SK-N-SH (cell line): ENCODE measurements around the gene ZBTB22. TPM values are rescaled to one million over a fixed set of nuclear protein-coding genes. Genes with fewer than 3 reads are reported as not detected.

ENCODE experiments used
- CTCF ChIA-PET: fragments of 300-600, 350-600 bp; formaldehyde crosslinking; extraction: SDS; loops from one replicate; lab custom pipeline; 2021; lab: Yijun Ruan, JAX
- POLR2A ChIA-PET: fragments of 350-600 bp; sonication (Branson Sonifier 250); formaldehyde crosslinking; extraction: SDS; loops from one replicate; lab custom pipeline; 2020; ENCODE audit warnings: antibody characterized with exemption, inconsistent platforms; lab: Yijun Ruan, JAX
- DNase-seq: peaks from one replicate; pipeline ENCODE4 v3.0.0; 2012
- H2AFZ ChIP-seq: fragments of 200-600 bp; sonication (generic); 2 replicates; pipeline ENCODE4 v1.8.1; 2016; ENCODE audit warnings: antibody characterized with exemption, mild to moderate bottlenecking, low read depth
- H3F3A ChIP-seq: fragments of 200-600 bp; sonication (generic); replicated peaks from 2 replicates; pipeline ENCODE3; 2016; ENCODE audit warnings: antibody characterized with exemption, mild to moderate bottlenecking; ENCODE audit not compliant: insufficient read depth
- H3K27ac ChIP-seq, 2 experiments: fragments of 200-500 bp in 1 of 2; fragments of 200-600 bp in 1 of 2; sonication (Bioruptor generic) in 1 of 2; sonication (generic), shearing (Covaris generic) in 1 of 2; 2 replicates each; pipeline versions ENCODE4 v1.5.1 to v1.6.1; 2014 to 2016; ENCODE audit warnings: low read depth in 2 of 2, inconsistent platforms in 1 of 2, low read length in 1 of 2, mild to moderate bottlenecking in 1 of 2, mixed read lengths in 1 of 2
- H3K27me3 ChIP-seq: fragments of 200-600 bp; sonication (generic), shearing (Covaris generic); 2 replicates; pipeline ENCODE4 v1.6.1; 2016; ENCODE audit warnings: mixed run types; ENCODE audit not compliant: insufficient read depth
- H3K36me3 ChIP-seq, 2 experiments: fragments of 200-500 bp in 1 of 2; fragments of 200-600 bp in 1 of 2; sonication (Bioruptor generic) in 1 of 2; sonication (generic) in 1 of 2; replicated peaks in 1 of 2; 2 replicates each; pipeline versions ENCODE3 to v1.5.1; 2014 to 2016; ENCODE audit warnings: low read length in 1 of 2, mild to moderate bottlenecking in 1 of 2; ENCODE audit not compliant: insufficient read depth in 2 of 2, control insufficient read depth in 1 of 2
- H3K4me1 ChIP-seq, 2 experiments: fragments of 200-500 bp in 1 of 2; fragments of 200-600 bp in 1 of 2; sonication (Bioruptor generic) in 1 of 2; sonication (generic), shearing (Covaris generic) in 1 of 2; 2 replicates each; pipeline versions ENCODE4 v1.5.1 to v1.6.1; 2014 to 2016; ENCODE audit warnings: low read depth in 1 of 2, low read length in 1 of 2, mixed run types in 1 of 2; ENCODE audit not compliant: insufficient read depth in 2 of 2, control insufficient read depth in 1 of 2
- H3K4me2 ChIP-seq: fragments of 200-600 bp; sonication (generic), shearing (Covaris generic); 2 replicates; pipeline ENCODE4 v1.6.1; 2017; ENCODE audit warnings: mixed run types
- H3K4me3 ChIP-seq, 2 experiments: fragments of 200-500 bp in 1 of 2; fragments of 200-600 bp in 1 of 2; sonication (Bioruptor generic) in 1 of 2; sonication (generic), shearing (Covaris generic) in 1 of 2; 2 replicates each; pipeline versions ENCODE4 v1.5.1 to v1.8.1; 2014 to 2016; ENCODE audit warnings: low read depth in 2 of 2, inconsistent platforms in 1 of 2, low read length in 1 of 2, mild to moderate bottlenecking in 1 of 2, mixed read lengths in 1 of 2, moderate library complexity in 1 of 2
- H3K79me2 ChIP-seq: fragments of 200-600 bp; sonication (generic); 2 replicates; pipeline ENCODE4 v1.8.1; 2017; ENCODE audit warnings: mild to moderate bottlenecking; ENCODE audit not compliant: insufficient read depth
- H3K9ac ChIP-seq: fragments of 200-600 bp; sonication (generic); 2 replicates; pipeline ENCODE4 v1.6.1; 2017; ENCODE audit warnings: mixed run types
- H3K9me2 ChIP-seq: fragments of 200-600 bp; sonication (generic); 2 replicates; pipeline ENCODE4 v1.6.1; 2017; ENCODE audit warnings: mixed run types
- H3K9me3 ChIP-seq: fragments of 200-600 bp; sonication (generic); 2 replicates; pipeline ENCODE4 v1.6.1; 2017; ENCODE audit warnings: mixed run types, mild to moderate bottlenecking, moderate library complexity
- H4K20me1 ChIP-seq: fragments of 200-600 bp; sonication (generic); 2 replicates; pipeline ENCODE4 v1.6.1; 2017; ENCODE audit warnings: mild to moderate bottlenecking, mixed run types; ENCODE audit not compliant: insufficient read depth
- CHD2 ChIP-seq: fragments of 150-350 bp; IDR thresholded peaks from 2 replicates; pipeline ENCODE4 v1.6.1; 2018; ENCODE audit warnings: low read length; ENCODE audit not compliant: partially characterized antibody
- CTCF ChIP-seq: fragments of 200-600 bp; sonication (generic); IDR thresholded peaks from 2 replicates; pipeline ENCODE4 v1.6.1; 2017; ENCODE audit warnings: antibody characterized with exemption, mild to moderate bottlenecking, moderate library complexity
- ELF1 ChIP-seq: IDR thresholded peaks from 2 replicates; pipeline ENCODE4 v1.4.0; 2012
- EP300 ChIP-seq, 2 experiments: IDR thresholded peaks; 2 replicates each; pipeline versions ENCODE4 v1.4.0 to v1.6.1; 2012; ENCODE audit warnings: borderline replicate concordance in 1 of 2, low read depth in 1 of 2, low read length in 1 of 2
- FOSL2 ChIP-seq: IDR thresholded peaks from 2 replicates; pipeline ENCODE4 v1.4.0; 2012; ENCODE audit warnings: low read depth, mild to moderate bottlenecking, moderate library complexity, borderline replicate concordance
- FOXJ3 ChIP-seq: sonication (generic); formaldehyde crosslinking; IDR thresholded peaks from 2 replicates; pipeline ENCODE4 v1.5.1; 2020; ENCODE audit warnings: mild to moderate bottlenecking, missing genetic modification reagents
- FOXM1 ChIP-seq: IDR thresholded peaks from 2 replicates; pipeline ENCODE4 v1.4.0; 2012; ENCODE audit warnings: low read depth, mild to moderate bottlenecking
- GABPA ChIP-seq: IDR thresholded peaks from 2 replicates; pipeline ENCODE4 v1.4.0; 2012; ENCODE audit warnings: low read depth, mild to moderate bottlenecking
- GATA2 ChIP-seq: sonication (generic); formaldehyde crosslinking; IDR thresholded peaks from 2 replicates; pipeline ENCODE4 v1.5.0; 2020; ENCODE audit warnings: mild to moderate bottlenecking, missing genetic modification reagents
- JUND ChIP-seq: IDR thresholded peaks from 2 replicates; pipeline ENCODE4 v1.4.0; 2012
- MAX ChIP-seq: IDR thresholded peaks from 2 replicates; pipeline ENCODE4 v1.4.0; 2012; ENCODE audit warnings: low read depth
- MXI1 ChIP-seq: IDR thresholded peaks from 2 replicates; pipeline ENCODE4 v1.6.1; 2012; ENCODE audit warnings: mild to moderate bottlenecking, low read depth, low read length, improper control_type of control experiment
- NFIC ChIP-seq: IDR thresholded peaks from 2 replicates; pipeline ENCODE4 v1.4.0; 2012; ENCODE audit warnings: borderline replicate concordance
- NRF1 ChIP-seq: IDR thresholded peaks from 2 replicates; pipeline ENCODE4 v1.6.1; 2012; ENCODE audit warnings: low read depth, mild to moderate bottlenecking, low read length
- POLR2AphosphoS5 ChIP-seq: IDR thresholded peaks from 2 replicates; pipeline ENCODE4 v1.6.1; 2012; ENCODE audit warnings: low read depth, low read length
- REST ChIP-seq: IDR thresholded peaks from 2 replicates; pipeline ENCODE4 v1.6.1; 2012; ENCODE audit warnings: mild to moderate bottlenecking, low read depth, low read length, moderate library complexity
- RFX5 ChIP-seq: IDR thresholded peaks from 2 replicates; pipeline ENCODE4 v1.6.1; 2012; ENCODE audit warnings: mild to moderate bottlenecking, improper control_type of control experiment, low read length
- SIN3A ChIP-seq: IDR thresholded peaks from 2 replicates; pipeline ENCODE4 v1.6.1; 2012; ENCODE audit warnings: low read depth, mild to moderate bottlenecking, low read length, moderate library complexity, borderline replicate concordance
- TAF1 ChIP-seq: IDR thresholded peaks from 2 replicates; pipeline ENCODE4 v1.6.1; 2012; ENCODE audit warnings: low read depth, mild to moderate bottlenecking, low read length, moderate library complexity, borderline replicate concordance
- TCF12 ChIP-seq: IDR thresholded peaks from 2 replicates; pipeline ENCODE4 v1.4.0; 2012
- USF2 ChIP-seq: fragments of 150-350 bp; IDR thresholded peaks from 2 replicates; pipeline ENCODE4 v1.6.1; 2017; ENCODE audit warnings: antibody characterized with exemption, low read length, low read depth, borderline replicate concordance
- YY1 ChIP-seq: IDR thresholded peaks from 2 replicates; pipeline ENCODE4 v1.4.0; 2012; ENCODE audit warnings: low read depth, mild to moderate bottlenecking
- WGBS: methylation state at CpG from one replicate; pipeline ENCODE4 v1.1.6; 2017; ENCODE audit warnings: low lambda C conversion rate; 5-methylcytosine and 5-hydroxymethylcytosine counted together
- polyA plus RNA-seq, 3 experiments: library from polyadenylated mRNA; depleted of rRNA; stranded (reverse); fragments of >200 nt; gene quantifications; 2 replicates each; pipeline ENCODE4 v1.2.3, GENCODE V29; 2012
- TF ChIP-seq, protein P1 (sequence below): IDR thresholded peaks from 2 replicates; pipeline ENCODE4 v1.4.0; 2012; ENCODE audit warnings: low read depth, borderline replicate concordance

Gene ZBTB22
- polyA plus RNA-seq, 1 of the 3 experiments (the other 2 are of a cell fraction) = 19.5 TPM

- H3K4me2 ChIP-seq = peak within 1 kb of the TSS; percentile 94
- no peak within 1 kb of the TSS for H2AFZ ChIP-seq
- H3F3A ChIP-seq = peaks cover 81% of the 10 kb centered on the region
- peaks cover 47% of the 10 kb centered on the region for H4K20me1 ChIP-seq
- H3K27me3 ChIP-seq = no peaks in the 10 kb centered on the region
- H3K4me3 ChIP-seq = peak within 1 kb of the TSS; percentile 49 to 76
- H3K36me3 ChIP-seq = peaks cover 46 to 63% of the 10 kb centered on the region in 2 experiments
- POLR2A ChIA-PET = interaction anchor here (0.6 to 2.9 kb wide), 14 partner anchors 12 to 307 kb away, joined by 3 to 58 read pairs (median 5); partner anchors contain the start of genes CUTA, PFDN6, RGL2 and RING1
- peak within 1 kb of the TSS; percentile 67 to 86 for H3K27ac ChIP-seq
- H3K4me1 ChIP-seq = peaks cover 31 to 36% of the 10 kb centered on the region in 2 experiments; a peak in 3 of 4 replicates
- peaks cover 42% of the 10 kb centered on the region for H3K79me2 ChIP-seq
- peak; percentile 92 for DNase-seq
- H3K9ac ChIP-seq = peak within 1 kb of the TSS; percentile 95; the same call in 1 of the 2 replicates
- CTCF ChIA-PET = interaction anchor here (0.8 to 4.9 kb wide), 16 partner anchors 8 to 148 kb away, joined by 3 to 49 read pairs (median 4); partner anchors contain the start of genes PFDN6, RGL2 and WDR46
- no peaks in the 10 kb centered on the region for H3K9me2 ChIP-seq
- no peaks in the 10 kb centered on the region for H3K9me3 ChIP-seq
- WGBS = 10% methylated on average over 38 of the region's 80 CpGs
- peak; percentile 70 for TF ChIP-seq CHD2
- peak; percentile 18; the same call in 1 of the 2 replicates for TF ChIP-seq TCF12
- TF ChIP-seq SIN3A = peak; percentile 95; the same call in 1 of the 2 replicates
- no peak for TF ChIP-seq MXI1
- 0 out of 2 replicates have a peak, but pooled peaks have one; percentile 23 for TF ChIP-seq FOSL2
- TF ChIP-seq, protein P1, sequence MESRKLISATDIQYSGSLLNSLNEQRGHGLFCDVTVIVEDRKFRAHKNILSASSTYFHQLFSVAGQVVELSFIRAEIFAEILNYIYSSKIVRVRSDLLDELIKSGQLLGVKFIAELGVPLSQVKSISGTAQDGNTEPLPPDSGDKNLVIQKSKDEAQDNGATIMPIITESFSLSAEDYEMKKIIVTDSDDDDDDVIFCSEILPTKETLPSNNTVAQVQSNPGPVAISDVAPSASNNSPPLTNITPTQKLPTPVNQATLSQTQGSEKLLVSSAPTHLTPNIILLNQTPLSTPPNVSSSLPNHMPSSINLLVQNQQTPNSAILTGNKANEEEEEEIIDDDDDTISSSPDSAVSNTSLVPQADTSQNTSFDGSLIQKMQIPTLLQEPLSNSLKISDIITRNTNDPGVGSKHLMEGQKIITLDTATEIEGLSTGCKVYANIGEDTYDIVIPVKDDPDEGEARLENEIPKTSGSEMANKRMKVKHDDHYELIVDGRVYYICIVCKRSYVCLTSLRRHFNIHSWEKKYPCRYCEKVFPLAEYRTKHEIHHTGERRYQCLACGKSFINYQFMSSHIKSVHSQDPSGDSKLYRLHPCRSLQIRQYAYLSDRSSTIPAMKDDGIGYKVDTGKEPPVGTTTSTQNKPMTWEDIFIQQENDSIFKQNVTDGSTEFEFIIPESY = no peak
- TF ChIP-seq FOXJ3 (CRISPR knock-in tag) = no peak
- TF ChIP-seq GABPA = peak; percentile 60
- TF ChIP-seq YY1 = no peak
- TF ChIP-seq POLR2AphosphoS5 = peak; percentile 50
- TF ChIP-seq ELF1 = peak; percentile 81
- no peak for TF ChIP-seq NFIC
- peak; percentile 51 for TF ChIP-seq CTCF
- TF ChIP-seq EP300 (IDR thresholded peaks at IDR 0.05; ENCODE audit: borderline replicate concordance in 1 of 2, low read depth in 1 of 2, low read length in 1 of 2) = no peak
- TF ChIP-seq MAX = no peak; the same call in 1 of the 2 replicates
- no peak for TF ChIP-seq FOXM1
- TF ChIP-seq NRF1 = no peak
- TF ChIP-seq TAF1 = no peak
- TF ChIP-seq REST = no peak
- no peak for TF ChIP-seq GATA2 (CRISPR knock-in tag)
- TF ChIP-seq JUND = peak; percentile 12; the same call in 1 of the 2 replicates
- TF ChIP-seq RFX5 = no peak
- no peak for TF ChIP-seq USF2
These were observed 40.5 kb downstream of the ZBTB22 start, which contains the start of gene B3GALT4 for GRCh38 chr6:33276864-33277662. Gene B3GALT4, plus strand, starts transcription at chr6:33277123. Its CDS starts 297 bp downstream, at chr6:33277420.
